CD4-positive, alpha-beta T cell treated with Interleukin-17A for 1 hour (primary cell): Measurements from ENCODE around the gene MAP3K5.
A peak's percentile ranks its signal among the peaks of the same experiment; 100 is the strongest.
"Not testable (repeated sequence)": the region's sequence is repeated elsewhere in the genome, so short reads cannot be mapped to it uniquely, and the experiment has no call there.

Experiments used
- DNase-seq: peaks from one replicate; pipeline ENCODE4 v3.0.0-alpha.2; 2020

MAP3K5 gene

GRCh38 chr6:136720045-136720770 lies 72.1 kb downstream of the MAP3K5 start:
- DNase-seq = peak; percentile 10

- DNase-seq = no peak
These were observed 72.8 kb downstream of the MAP3K5 start for GRCh38 chr6:136719280-136720044.

- no peak for DNase-seq
These were observed 73.8 kb downstream of the MAP3K5 start for GRCh38 chr6:136718476-136718875.

DNA sequence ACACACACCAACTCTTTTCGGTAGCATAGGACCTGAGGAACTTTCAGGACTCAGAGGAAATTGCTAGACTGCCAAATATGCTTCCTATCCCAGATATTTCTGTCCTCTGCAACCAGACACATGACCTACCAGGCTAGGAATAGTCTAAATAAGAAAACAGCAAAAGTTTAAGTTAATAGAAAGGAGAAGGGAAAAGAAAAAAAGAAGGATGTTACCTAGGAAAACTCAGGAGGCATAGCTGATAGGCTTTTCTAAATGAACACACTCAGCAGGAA lies 74.6 kb downstream of the MAP3K5 start:
- DNase-seq = no peak

DNA sequence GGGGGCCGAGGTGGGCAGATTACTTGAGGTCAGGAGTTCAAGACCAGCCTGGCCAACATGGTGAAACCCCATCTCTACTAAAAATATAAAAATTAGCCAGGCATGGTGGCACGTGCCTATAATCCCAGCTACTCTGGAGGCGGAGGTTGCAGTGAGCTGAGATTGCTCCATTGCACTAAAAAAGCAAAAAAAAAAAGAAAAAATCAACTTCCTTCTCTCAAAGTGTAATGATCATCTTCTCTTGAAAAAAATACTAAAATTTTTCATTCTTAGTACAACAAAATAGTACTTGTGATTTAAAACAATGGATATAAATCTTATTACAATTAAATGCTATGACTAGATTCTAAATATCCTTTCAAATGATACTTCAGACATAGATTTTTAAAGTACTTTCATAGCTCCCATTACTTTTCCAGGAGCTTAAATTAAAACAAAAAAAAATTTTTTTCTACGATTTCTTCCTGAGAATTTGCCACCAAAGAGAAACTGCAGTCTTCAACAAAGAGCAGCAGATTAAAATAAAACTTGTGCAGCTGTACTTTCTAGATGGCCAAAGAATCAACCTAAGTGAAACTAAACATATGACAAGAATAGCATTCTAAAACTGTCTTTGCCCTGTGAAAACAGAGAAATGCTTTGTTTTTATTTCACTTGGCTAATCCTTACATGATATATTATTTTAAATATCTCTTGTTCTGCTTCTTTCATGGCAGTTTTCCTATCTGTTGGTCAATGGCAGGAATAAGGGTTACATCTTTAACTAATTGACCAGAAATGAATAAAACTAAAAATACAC lies 75.2 kb downstream of the MAP3K5 start:
- no peak for DNase-seq

DNA sequence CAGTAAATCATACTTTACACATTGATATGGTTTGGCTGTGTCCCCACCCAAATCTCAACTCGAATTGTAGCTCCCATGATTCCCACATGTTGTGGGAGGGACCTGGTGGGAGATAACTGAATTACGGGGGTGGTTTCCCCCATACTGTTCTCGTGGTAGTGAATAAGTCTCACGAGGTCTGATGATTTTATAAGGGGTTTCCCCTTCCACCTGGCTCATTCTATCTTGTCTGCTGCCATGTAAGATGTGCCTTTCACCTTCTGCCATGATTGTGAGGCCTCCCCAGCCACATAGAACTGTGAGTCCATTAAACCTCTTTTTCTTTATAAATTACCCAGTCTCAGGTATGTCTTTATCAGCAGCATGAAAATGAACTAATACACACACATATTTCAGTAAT lies 79.6 kb downstream of the MAP3K5 start:
- not testable (repeated sequence) for DNase-seq

DNA sequence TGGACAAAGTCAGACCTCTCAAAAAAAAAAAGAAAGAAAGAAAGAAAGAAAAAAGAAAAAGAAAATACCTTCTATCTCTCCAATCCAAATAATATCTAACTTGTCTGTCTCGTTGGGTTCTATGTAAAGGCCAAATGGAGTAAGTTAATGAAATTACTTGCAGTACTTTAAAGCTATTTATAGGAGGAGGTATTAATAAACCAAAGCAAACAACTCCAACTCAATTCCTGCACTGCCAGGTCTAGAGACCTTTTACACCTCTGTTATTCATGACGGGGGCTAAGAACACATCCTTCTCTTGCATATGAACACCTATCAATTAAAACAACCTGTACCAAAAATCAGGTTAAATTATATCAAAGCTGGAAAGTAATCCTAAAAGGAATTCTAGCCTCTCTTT lies 80.6 kb downstream of the MAP3K5 start:
- no peak for DNase-seq

DNA sequence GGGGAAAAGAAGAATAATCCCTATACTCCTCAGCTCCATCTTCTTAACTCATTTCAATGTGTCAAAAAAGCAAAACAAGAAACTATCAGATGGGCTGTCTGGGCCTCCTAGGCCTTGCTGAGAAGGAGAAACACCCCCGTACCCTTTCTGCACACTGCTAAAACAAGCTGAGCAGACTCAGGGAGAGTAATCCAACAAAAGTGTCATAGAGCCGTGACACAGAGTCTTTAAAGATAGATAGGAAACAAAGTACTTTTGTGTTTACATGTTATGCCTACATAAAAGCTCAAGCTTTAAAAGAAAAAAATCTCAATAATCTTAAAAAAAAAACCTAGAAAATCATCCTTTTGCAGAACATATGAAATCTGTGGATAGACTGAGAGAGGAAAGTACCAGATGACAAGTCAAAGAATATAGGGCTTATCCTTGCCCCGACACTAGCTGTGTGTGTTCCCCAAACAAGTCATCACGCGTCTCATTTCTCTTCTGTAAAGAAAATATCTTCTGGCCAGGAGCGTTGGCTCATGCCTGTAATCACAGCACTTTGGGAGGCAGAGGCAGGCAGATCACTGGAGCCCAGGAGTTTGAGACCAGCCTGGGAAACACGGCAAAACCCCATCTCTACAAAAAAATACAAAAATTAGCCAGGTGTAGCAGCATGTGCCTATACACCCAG lies 81.3 kb downstream of the MAP3K5 start:
- no peak for DNase-seq

GRCh38 chr6:136709429-136709828 lies 82.8 kb downstream of the MAP3K5 start:
- no peak for DNase-seq

GRCh38 chr6:136706430-136706829 lies 85.8 kb downstream of the MAP3K5 start:
- DNase-seq = no peak

DNA sequence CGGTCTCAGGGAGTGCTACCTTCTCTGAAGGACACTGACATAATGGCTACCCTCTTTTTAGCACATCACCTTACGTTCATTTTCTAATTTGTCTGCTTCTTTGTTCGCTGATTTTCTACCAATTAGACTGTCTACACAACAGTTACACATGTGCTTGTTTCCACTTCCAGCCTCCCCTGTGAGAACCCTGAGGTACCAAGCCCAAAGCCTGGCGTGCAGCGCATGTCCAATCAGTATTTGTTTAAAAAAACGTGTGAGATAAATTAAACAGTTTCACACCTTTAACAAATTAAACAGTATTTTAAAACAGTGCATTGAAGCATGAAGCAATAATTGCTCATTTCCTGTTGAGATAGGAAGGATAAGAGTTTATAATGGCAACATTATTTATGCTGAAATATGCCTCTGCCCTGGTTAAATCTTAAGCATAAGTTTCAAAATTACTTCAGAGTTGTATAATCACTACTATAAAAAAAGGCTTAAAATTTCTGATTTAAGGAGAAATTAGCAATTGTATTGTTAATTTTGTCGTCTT lies 88.9 kb downstream of the MAP3K5 start:
- DNase-seq = no peak

DNA sequence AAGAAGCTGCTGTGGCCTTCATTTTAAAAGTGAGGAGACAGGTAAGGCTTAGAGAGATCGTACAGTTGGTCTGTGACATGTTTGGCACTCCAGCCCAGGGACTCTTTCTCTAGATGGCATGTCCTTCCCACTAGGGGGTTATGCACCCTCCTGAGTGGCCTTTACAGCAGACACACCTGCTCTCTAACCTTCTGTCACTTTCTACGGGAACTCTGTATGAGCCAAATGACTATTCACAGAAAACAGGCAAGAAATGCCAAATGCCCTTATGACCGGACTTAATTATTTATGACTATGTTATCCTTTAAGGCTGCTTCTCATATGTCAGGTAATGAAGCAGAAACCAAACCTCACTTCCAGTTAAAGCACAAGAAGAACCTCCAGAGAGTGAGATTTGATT lies 91.2 kb downstream of the MAP3K5 start:
- no peak for DNase-seq

- DNase-seq = no peak
These were observed 92.9 kb downstream of the MAP3K5 start for GRCh38 chr6:136699358-136699757.

DNA sequence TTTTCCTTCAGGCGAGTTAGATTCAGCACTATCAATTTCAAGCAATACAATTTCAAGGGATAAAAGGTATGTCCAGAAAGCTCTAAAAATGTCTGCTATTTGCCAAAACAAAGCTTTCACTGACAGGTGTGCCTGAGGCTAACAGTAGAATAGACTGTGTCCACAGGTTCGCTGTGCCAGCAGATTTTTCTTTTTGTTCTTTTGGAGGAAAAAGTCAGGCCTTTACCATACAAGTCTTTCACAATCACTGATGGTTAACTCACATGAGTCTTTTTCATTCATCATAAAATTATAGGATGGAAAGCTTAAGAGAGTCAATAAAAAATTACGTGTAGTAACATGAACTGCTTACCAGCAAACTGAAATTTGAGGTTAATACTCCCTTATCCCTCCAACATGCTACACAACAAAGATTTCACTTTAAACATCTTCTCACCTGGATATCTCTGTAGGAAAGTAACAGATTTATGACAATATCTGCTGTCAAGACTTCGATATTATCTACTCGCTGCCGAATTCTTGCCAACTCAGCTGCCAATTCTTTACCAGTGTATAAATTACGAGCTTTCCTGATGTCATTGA lies 95.4 kb downstream of the MAP3K5 start:
- DNase-seq = no peak

DNA sequence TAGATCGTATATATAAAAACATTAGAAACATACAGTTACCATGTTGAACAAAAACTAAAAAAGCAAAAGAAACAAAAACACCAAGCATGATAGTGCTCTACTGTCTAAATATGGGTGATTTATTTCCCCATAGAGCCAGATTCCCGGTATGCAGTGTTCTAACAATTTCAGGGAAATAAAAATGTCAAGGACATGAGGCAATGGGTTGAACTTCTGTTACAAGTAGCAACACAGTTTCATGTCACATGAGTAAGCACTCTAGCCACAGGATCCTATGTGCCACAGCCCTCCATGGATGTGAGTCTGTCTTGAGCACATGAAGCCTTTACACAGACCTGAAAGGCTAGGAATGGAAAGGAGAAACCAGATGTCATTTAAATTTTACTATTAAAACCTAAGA lies 96.0 kb downstream of the MAP3K5 start:
- DNase-seq = no peak

- no peak for DNase-seq
These were observed 96.9 kb downstream of the MAP3K5 start for GRCh38 chr6:136695412-136695811.

GRCh38 chr6:136693090-136693489 lies 99.2 kb downstream of the MAP3K5 start:
- no peak for DNase-seq

GRCh38 chr6:136687894-136688293 lies 104.4 kb downstream of the MAP3K5 start:
- DNase-seq = not testable (repeated sequence)

DNA sequence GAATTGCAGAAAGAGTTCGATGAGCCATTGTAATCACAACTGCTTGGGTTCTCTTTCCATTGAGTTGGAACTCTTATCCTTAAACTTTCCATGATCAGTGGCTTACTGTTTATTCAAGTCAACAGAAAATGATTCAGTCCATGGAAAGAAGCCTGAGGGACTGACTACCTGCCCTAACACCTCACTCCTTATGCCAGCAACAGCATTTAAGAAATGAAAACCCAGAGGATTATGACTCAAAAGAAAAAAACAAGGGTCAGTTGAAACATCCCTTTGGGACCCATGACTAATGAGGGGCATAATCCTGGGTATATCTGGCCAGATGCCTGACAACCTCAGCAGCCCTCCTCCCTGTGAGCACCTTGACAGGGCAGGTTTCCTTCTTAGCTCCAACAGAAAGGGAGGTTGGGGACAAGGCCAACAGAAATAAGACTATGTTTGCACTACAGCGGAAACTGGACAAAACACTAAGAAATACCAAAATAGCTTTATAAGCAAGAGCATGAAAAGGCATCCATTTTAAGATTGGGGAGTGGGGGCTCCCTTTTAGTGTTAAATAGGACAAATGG lies 106.7 kb downstream of the MAP3K5 start:
- no peak for DNase-seq

- DNase-seq = no peak
These were observed 107.8 kb downstream of the MAP3K5 start for GRCh38 chr6:136684466-136684865.

GRCh38 chr6:136683209-136683941 lies 108.9 kb downstream of the MAP3K5 start:
- DNase-seq = no peak

DNA sequence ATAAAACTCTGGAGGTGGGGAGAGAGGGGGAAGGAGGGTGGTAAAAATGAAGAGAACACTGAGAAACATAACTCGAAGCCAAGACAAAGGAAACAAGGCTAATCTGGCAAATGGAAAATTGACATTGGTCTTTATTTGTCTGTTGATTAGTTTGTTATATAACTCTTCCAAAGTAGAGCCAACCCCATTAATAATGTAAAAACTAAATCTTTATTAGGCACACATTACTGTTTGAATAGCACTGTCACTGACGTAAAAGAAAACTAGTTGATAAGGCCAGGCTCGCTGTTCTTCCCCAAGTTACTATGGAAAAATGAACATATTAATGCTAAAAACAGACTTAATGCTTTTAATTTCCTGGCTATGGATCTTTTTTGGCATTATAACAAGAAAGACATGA lies 110.0 kb downstream of the MAP3K5 start:
- no peak for DNase-seq
